G401 (cell line): ENCODE data around the gene RBM19. TPM values are rescaled to one million over a fixed set of nuclear protein-coding genes. Genes with fewer than 3 reads are reported as not detected.

Source experiments
- DNase-seq: peaks from one replicate; pipeline ENCODE4 v3.0.0-alpha.2; 2015; ENCODE audit warnings: low spot score
- in situ Hi-C: cut with HindIII; loops from 2 replicates; pipeline ENCODE4 v1.10.0; 2016; ENCODE audit warnings: low sequenced_read_pairs, mixed read lengths
- total RNA-seq: library from RNA; depleted of rRNA; stranded (reverse); fragments of >200 nt; shearing (Covaris generic); gene quantifications from 2 replicates; pipeline ENCODE4 v1.2.3, GENCODE V29; 2014

The RBM19 gene
- total RNA-seq, 1 experiment from 2014 or later: 53.9 TPM

- in situ Hi-C loops: no loop called here
- no peak for DNase-seq
Observed at GRCh38 chr12:113779774-113780173, 186.4 kb downstream of the RBM19 start.

DNA sequence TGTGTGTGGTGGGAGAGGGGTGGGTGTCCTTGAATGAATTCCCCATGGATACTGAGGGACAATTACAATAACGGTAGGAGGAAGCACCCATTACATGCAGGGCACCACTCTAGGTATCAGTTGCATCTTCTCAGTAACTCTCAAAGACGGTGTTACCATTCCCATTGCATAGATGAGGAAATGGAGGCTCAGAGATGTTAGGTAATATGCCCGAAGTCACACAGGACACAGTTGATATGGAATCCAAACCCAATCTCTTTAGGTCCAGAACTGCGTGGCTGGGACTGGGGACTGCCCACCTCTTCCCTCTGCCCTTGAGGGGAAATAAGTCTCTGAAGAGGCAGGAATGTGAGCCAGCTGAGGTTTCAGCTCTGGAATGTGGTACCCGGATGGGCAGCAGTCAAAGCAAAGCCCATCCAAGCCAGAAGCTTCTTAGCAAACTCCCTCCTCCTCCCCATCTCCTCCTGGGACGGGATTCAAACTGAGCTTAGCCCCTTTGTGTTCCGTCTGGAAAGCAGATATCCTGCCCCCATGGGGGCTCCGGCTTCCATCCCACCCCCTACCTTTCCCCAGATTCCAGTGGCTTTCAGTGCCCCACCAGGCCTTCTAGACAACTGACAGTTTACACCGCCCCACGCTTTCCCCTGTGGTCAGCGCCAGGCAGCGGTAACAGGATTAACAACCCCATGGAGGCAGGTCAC is 187.5 kb downstream of the RBM19 start:
- no peak for DNase-seq
- in situ Hi-C loops: no loop called here

GRCh38 chr12:113777751-113778150 is 188.4 kb downstream of the RBM19 start:
- no peak for DNase-seq
- in situ Hi-C loops: no loop called here

DNA sequence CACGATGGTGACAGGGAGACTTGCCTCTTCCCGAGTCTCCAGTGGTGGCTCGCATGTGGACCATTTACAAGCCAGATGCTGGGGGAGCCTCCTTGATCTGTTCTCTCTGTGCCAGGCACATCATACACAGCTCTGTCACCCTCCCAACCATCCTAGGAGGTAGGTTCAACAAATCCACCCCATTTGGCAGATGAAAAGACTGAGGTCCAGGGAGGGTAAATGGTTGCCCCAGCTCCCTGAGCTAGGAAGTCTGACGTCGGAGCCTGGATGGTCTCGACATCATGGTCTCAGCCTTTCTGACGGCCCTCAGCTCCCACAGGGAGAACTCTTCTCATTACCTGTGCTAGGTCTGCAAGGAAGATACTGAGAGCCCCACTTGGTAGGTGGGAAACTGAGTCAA is 189.6 kb downstream of the RBM19 start:
- in situ Hi-C loops: no loop called here
- DNase-seq: no peak

GRCh38 chr12:113774526-113774925 is 191.6 kb downstream of the RBM19 start:
- in situ Hi-C loops: no loop called here
- no peak for DNase-seq

DNA sequence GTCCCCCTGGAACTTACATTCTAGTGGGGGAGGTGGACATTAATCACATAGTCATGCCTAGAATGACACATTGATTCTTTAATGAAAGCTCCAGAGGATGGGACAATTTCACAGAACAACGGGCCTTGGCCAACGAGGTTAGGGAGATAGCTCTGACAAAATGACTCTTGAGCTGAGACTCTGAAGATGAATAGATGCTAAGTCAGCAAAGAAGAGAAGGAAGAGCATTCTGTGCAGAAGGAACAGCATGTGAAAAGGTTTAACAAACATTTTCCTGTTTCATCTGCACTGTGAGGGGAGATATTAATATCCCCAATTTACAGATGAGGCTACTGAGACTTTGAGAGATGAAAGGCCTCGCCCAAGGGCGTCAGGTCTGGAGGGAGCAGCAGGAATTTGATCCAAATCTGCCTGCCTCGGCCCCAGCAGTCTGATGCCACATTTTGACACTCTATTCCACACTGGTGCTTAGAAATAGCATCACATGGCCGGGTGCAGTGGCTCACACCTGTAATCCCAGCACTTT is 193.6 kb downstream of the RBM19 start:
- no peak for DNase-seq
- in situ Hi-C loops: no loop called here

DNA sequence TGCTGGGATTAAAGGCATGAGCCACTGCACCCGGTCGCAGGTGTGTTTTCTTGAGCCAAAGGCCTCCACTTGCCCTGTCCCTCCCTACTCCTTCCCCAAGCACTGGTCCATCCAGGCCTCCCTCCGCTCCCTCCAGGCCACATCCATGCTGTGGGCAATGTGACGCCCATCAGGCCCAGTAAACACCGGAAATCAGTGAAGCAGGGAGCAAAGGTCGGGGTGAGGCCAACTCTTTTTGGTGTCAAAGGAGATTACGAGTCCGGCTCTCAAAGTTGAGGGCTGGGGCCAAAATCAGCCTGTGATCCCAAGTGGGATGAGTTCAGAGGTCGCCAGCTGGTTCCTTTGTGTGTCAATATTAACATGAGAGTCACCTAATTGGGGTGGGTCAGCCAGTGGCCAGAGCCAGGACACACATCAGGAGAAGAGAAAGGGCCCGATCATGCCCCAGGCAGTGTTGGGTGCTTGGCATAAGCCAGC is 195.7 kb downstream of the RBM19 start:
- DNase-seq: no peak
- in situ Hi-C loops: no loop called here

GRCh38 chr12:113769305-113769704 is 196.8 kb downstream of the RBM19 start:
- no peak for DNase-seq
- in situ Hi-C loops: no loop called here

DNA sequence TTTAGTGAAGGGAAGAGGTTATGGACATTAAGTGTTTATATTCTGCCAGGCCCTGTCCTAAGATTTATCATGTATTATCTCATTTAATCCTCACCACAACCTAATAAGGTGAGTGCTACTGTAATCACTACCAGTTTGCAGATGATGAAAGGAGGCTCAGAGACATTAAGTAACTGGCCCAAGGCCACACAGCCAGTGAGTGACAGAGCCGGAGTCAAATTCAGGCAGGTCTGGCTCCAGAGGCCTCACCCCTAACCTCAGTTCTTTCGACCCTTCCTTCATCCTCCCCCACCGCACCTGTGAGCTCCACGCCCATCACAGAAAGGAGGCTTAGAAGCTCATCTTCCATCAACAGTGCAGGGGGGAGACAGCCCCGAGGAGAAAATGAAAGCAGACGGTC is 197.3 kb downstream of the RBM19 start:
- in situ Hi-C loops: no loop called here
- no peak for DNase-seq

DNA sequence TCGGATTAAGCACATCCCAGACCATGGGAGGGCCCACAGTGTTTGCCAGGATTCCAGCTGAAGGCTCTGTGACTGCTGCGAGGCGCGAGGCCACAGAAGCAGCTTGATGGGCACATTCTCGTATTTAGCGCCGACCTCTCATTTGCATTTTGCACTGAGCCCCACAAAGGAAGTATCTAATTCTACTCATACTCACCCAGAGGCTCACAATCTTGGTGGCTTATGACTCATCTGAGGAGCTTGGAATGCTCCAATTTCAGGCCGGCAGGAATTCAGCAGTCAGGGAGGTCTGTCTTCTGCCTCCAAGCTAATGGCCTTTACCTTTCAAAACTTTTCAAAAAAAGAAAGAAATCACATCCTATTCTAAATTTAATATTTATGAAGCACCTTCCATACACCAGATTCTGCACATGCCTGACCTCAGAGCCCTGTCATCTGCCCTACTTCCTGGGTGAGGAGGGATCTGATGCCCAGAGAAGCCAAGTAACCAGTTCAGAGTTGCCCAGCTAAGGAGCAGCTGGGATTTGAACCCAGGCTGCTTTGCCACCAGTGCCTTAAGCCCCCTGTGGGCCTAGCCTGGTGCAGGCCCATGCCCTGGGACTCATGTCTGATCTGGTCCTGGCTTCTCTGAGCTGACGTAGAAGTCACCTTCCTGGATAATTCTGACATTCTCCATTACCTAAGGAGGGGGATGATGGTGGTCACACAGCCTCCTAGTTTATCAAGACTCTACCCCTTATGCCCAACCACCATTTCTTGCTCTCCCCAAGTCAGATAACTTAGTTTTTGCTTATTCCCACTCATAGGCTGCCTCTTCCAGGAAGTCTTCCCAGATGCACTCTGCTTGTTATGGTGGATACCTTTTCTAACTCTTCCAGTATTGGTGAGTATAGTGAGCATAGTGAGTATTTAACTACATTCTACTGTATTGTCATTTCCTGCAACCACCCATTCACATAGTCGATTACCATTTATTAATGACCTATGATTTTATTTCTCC is 198.9 kb downstream of the RBM19 start:
- peak; percentile 22 for DNase-seq
- in situ Hi-C loops: no loop called here
